ENCODE data around the gene KRTAP9-3. TPM values are rescaled to one million over a fixed set of nuclear protein-coding genes. Genes with fewer than 3 reads are reported as not detected.

Gene KRTAP9-3
- total RNA-seq, 2 experiments from 2014 or later = not detected

- no peak overlapping the region for H3K4me3 Mint-ChIP-seq
- DNase-seq (no peak), ATAC-seq (no peak)
- TF ChIP-seq, protein P1, sequence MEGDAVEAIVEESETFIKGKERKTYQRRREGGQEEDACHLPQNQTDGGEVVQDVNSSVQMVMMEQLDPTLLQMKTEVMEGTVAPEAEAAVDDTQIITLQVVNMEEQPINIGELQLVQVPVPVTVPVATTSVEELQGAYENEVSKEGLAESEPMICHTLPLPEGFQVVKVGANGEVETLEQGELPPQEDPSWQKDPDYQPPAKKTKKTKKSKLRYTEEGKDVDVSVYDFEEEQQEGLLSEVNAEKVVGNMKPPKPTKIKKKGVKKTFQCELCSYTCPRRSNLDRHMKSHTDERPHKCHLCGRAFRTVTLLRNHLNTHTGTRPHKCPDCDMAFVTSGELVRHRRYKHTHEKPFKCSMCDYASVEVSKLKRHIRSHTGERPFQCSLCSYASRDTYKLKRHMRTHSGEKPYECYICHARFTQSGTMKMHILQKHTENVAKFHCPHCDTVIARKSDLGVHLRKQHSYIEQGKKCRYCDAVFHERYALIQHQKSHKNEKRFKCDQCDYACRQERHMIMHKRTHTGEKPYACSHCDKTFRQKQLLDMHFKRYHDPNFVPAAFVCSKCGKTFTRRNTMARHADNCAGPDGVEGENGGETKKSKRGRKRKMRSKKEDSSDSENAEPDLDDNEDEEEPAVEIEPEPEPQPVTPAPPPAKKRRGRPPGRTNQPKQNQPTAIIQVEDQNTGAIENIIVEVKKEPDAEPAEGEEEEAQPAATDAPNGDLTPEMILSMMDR (IDR thresholded peaks at IDR 0.05) = no peak
- H3K27me3 Mint-ChIP-seq = no peaks in the 10 kb centered on the region
- ChIA-PET CTCF (no interaction called here), POLR2A (no interaction called here)
- H3K36me3 Mint-ChIP-seq (ENCODE audit: low read depth) = no peaks in the 10 kb centered on the region
- intact Hi-C loops (cut with micrococcal nuclease) = no loop called here
- H3K9me3 Mint-ChIP-seq = no peaks in the 10 kb centered on the region
- H3K4me1 Mint-ChIP-seq (ENCODE audit: low read depth) = no peaks in the 10 kb centered on the region
- H3K27ac Mint-ChIP-seq = no peak overlapping the region
Observed at GRCh38 chr17:41196068-41196467, 36.2 kb upstream of the KRTAP9-3 start.

GRCh38 chr17:41199421-41200078 is 32.7 kb upstream of the KRTAP9-3 start:
- H3K36me3 Mint-ChIP-seq (ENCODE audit: low read depth) = no peaks in the 10 kb centered on the region
- no peak for ATAC-seq
- no peak overlapping the region for H3K4me3 Mint-ChIP-seq
- no peak overlapping the region for H3K27ac Mint-ChIP-seq
- H3K9me3 Mint-ChIP-seq = no peaks in the 10 kb centered on the region
- no peaks in the 10 kb centered on the region for H3K27me3 Mint-ChIP-seq
- no peaks in the 10 kb centered on the region for H3K4me1 Mint-ChIP-seq (ENCODE audit: low read depth)
- POLR2A ChIA-PET = no interaction called here
- CTCF ChIA-PET = no interaction called here
- intact Hi-C loops (cut with micrococcal nuclease) = no loop called here
- no peak for DNase-seq
- TF ChIP-seq, protein P1 (IDR thresholded peaks at IDR 0.05) = no peak

DNA sequence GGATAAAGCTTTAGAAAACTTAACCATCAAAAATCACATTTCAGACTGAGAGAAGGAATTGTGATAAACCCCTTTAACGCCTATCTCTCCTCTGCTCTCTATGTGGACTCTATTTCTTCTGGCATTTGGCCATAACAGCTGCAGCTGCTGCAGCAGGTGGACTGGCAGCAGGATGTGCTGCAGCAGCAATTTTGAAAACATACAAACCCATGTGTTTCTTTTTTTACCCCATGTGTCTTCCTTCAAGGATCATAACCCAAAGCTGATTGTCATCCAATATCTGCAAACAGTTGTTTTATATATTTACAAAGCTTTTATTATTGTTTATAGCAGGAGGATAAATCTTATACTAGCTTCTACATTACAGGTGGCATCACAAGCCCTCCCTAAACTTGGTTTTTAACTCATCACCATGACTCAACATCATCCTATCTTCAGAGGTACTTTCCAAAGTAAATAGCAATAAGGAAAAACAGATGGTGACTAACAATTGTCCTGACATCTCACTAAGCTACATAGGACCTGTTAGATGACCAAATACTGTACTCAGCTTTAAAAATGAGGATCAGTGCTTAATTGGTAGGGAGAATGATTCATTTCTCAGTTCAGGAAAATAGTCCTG is 20.3 kb upstream of the KRTAP9-3 start:
- POLR2A ChIA-PET = no interaction called here
- CTCF ChIA-PET = interaction anchor here (1.8 kb wide), 1 partner anchor 437 kb away, joined by 3 read pairs; no protein-coding TSS in a partner anchor
- no peaks in the 10 kb centered on the region for H3K9me3 Mint-ChIP-seq
- H3K27me3 Mint-ChIP-seq = peaks cover 6% of the 10 kb centered on the region
- no peak for DNase-seq
- no peak for ATAC-seq
- H3K4me3 Mint-ChIP-seq = no peak overlapping the region
- H3K4me1 Mint-ChIP-seq (ENCODE audit: low read depth) = peaks cover 5% of the 10 kb centered on the region
- no peak overlapping the region for H3K27ac Mint-ChIP-seq
- no peaks in the 10 kb centered on the region for H3K36me3 Mint-ChIP-seq (ENCODE audit: low read depth)
- TF ChIP-seq, protein P1 (IDR thresholded peaks at IDR 0.05) = no peak
- intact Hi-C loops (cut with micrococcal nuclease) = no loop called here

DNA sequence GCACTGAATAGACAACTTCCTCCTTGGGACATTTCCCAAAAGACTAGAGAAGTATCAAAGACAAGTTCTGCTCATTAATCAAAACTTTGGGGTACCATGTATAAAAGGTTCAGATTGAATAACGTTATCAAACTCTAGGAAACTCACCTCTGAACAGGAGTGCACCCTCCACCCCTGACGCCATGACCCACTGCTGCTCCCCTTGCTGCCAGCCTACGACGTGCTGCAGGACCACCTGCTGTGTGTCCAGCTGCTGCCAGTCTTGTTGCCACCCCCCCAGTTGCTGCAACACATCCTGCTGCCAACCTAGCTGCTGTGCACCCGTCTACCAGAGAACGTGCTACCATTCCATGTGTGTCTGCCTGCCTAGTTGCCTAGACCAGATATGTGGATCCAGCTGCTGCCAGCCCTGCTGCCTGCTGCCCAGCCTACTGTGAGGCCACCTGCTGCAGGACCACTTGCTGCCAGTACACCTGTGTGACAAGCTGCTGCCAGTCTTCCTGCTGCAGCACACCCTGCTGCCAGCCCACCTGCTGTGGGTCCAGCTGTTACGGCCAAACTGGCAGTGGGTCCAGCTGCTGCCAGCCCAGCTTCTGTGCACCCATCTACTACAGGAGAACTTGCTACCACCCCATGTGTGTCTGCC is 19.6 kb upstream of the KRTAP9-3 start:
- intact Hi-C loops (cut with micrococcal nuclease) = no loop called here
- H3K4me3 Mint-ChIP-seq = no peak overlapping the region
- no peaks in the 10 kb centered on the region for H3K36me3 Mint-ChIP-seq (ENCODE audit: low read depth)
- H3K9me3 Mint-ChIP-seq = no peaks in the 10 kb centered on the region
- CTCF ChIA-PET = interaction anchor here (1.8 kb wide), 1 partner anchor 436 kb away, joined by 3 read pairs; no protein-coding TSS in a partner anchor
- peaks cover 5% of the 10 kb centered on the region for H3K4me1 Mint-ChIP-seq (ENCODE audit: low read depth)
- H3K27me3 Mint-ChIP-seq = peaks cover 6% of the 10 kb centered on the region
- TF ChIP-seq, protein P1 (IDR thresholded peaks at IDR 0.05) = no peak
- no peak for DNase-seq
- POLR2A ChIA-PET = interaction anchor here (0.8 kb wide), 1 partner anchor 415 kb away, joined by 3 read pairs; no protein-coding TSS in a partner anchor
- H3K27ac Mint-ChIP-seq = no peak overlapping the region
- ATAC-seq = no peak

DNA sequence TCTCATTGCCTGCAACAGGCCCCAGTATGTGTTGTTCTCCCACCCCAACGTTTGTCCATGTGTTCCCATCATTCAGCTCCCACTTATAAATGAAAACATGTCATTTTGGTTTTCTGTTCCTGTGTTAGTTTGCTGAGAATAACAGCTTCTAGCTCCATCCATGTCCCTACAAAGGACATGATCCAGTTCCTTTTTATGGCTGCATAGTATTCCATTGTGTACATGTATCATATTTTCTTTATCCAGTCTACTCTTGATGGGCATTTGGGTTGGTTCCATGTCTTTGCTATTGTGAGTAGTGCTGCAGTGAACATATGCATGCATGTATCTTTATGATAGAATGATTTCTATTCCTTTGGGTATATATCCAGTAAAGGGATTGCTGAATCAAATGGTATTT is 16.6 kb upstream of the KRTAP9-3 start:
- TF ChIP-seq, protein P1 (IDR thresholded peaks at IDR 0.05) = no peak
- no peak for ATAC-seq
- H3K4me1 Mint-ChIP-seq (ENCODE audit: low read depth) = peaks cover 5% of the 10 kb centered on the region
- peaks cover 6% of the 10 kb centered on the region for H3K27me3 Mint-ChIP-seq
- POLR2A ChIA-PET = no interaction called here
- H3K27ac Mint-ChIP-seq = no peak overlapping the region
- H3K4me3 Mint-ChIP-seq = no peak overlapping the region
- no peak for DNase-seq
- H3K36me3 Mint-ChIP-seq (ENCODE audit: low read depth) = no peaks in the 10 kb centered on the region
- H3K9me3 Mint-ChIP-seq = peaks cover 8% of the 10 kb centered on the region
- CTCF ChIA-PET = no interaction called here
- intact Hi-C loops (cut with micrococcal nuclease) = no loop called here

All from activated CD8-positive, alpha-beta T cell treated with anti-CD3 and anti-CD28 coated beads for 36 hours (primary cell).